OCI-LY7 (cell line): ENCODE measurements around the gene ARHGEF26. TPM values are rescaled to one million over a fixed set of nuclear protein-coding genes. Genes with fewer than 3 reads are reported as not detected.

ENCODE experiments used
- BruUV-seq: library from RNA; stranded (reverse); fragments of 400-500 nt; replicated peaks from 2 replicates; lab custom pipeline; 2021; lab: Mats Ljungman, UMichigan
- CTCF ChIA-PET: fragments of 300-600 bp; sonication (Branson Sonifier 250); formaldehyde crosslinking; loops from one replicate; lab custom pipeline; 2022; ENCODE audit warnings: antibody characterized with exemption; ENCODE audit not compliant: unreplicated experiment; lab: Charles Lee
- POLR2A ChIA-PET: fragments of 300-600 bp; sonication (Branson Sonifier 250); formaldehyde crosslinking; loops from one replicate; lab custom pipeline; 2022; ENCODE audit warnings: antibody characterized with exemption; lab: Charles Lee
- DNase-seq: peaks from one replicate; pipeline ENCODE4 v3.0.0-alpha.2; 2015; ENCODE audit warnings: low spot score
- H2AFZ ChIP-seq: fragments of 200-600 bp; sonication (generic), shearing (Covaris generic); 2 replicates; pipeline ENCODE4 v1.6.1; 2014; ENCODE audit warnings: mild to moderate bottlenecking, antibody characterized with exemption, low read length, moderate library complexity
- H3K27ac ChIP-seq: fragments of 200-600 bp; sonication (generic); 2 replicates; pipeline ENCODE4 v1.5.1; 2014; ENCODE audit warnings: mixed run types, low read depth, mild to moderate bottlenecking, moderate library complexity, low read length, inconsistent platforms; ENCODE audit not compliant: poor library complexity, severe bottlenecking
- H3K36me3 ChIP-seq: fragments of 200-600 bp; sonication (generic); 2 replicates; pipeline ENCODE4 v1.6.1; 2014; ENCODE audit warnings: mild to moderate bottlenecking, antibody characterized with exemption, low read length, moderate library complexity, mixed read lengths; ENCODE audit not compliant: insufficient read depth
- H3K4me1 ChIP-seq: fragments of 200-600 bp; sonication (generic); 2 replicates; pipeline ENCODE4 v1.5.1; 2014; ENCODE audit warnings: mild to moderate bottlenecking, low read length; ENCODE audit not compliant: insufficient read depth, poor library complexity, severe bottlenecking
- H3K4me2 ChIP-seq: fragments of 200-600 bp; sonication (generic); 2 replicates; pipeline ENCODE4 v1.6.1; 2014; ENCODE audit warnings: mild to moderate bottlenecking, low read length
- H3K4me3 ChIP-seq: fragments of 200-600 bp; sonication (generic); 2 replicates; pipeline ENCODE4 v1.5.1; 2014; ENCODE audit warnings: mild to moderate bottlenecking, low read depth, low read length; ENCODE audit not compliant: poor library complexity, severe bottlenecking
- H3K79me2 ChIP-seq: fragments of 200-600 bp; sonication (generic); 2 replicates; pipeline ENCODE4 v1.6.1; 2016; ENCODE audit warnings: low read depth, mild to moderate bottlenecking, low read length, moderate library complexity, mixed read lengths; ENCODE audit not compliant: insufficient read depth
- H3K9me2 ChIP-seq: fragments of 200-600 bp; sonication (generic); 2 replicates; pipeline ENCODE4 v1.6.1; 2016; ENCODE audit warnings: mild to moderate bottlenecking, low read length, mixed read lengths; ENCODE audit not compliant: insufficient read depth
- H3K9me3 ChIP-seq: fragments of 200-600 bp; sonication (generic); 2 replicates; pipeline ENCODE4 v1.6.1; 2014; ENCODE audit warnings: mild to moderate bottlenecking, mixed run types, low read length, mixed read lengths
- H4K20me1 ChIP-seq: fragments of 200-600 bp; sonication (generic); 2 replicates; pipeline ENCODE4 v1.6.1; 2014; ENCODE audit warnings: mild to moderate bottlenecking, antibody characterized with exemption, low read length, moderate library complexity, mixed read lengths; ENCODE audit not compliant: insufficient read depth
- CTCF ChIP-seq: fragments of 200-600 bp; sonication (generic); conservative IDR thresholded peaks from 2 replicates; pipeline ENCODE4 v1.5.1; 2014; ENCODE audit warnings: mild to moderate bottlenecking, antibody characterized with exemption, low read length, moderate library complexity, mixed read lengths
- EZH2phosphoT487 ChIP-seq: fragments of 200-600 bp; sonication (generic); IDR thresholded peaks from 2 replicates; pipeline ENCODE4 v1.6.1; 2018; ENCODE audit warnings: low read depth, borderline replicate concordance, mild to moderate bottlenecking, mixed run types, antibody characterized with exemption, low read length, moderate library complexity, mixed read lengths
- intact Hi-C: fragments of 100-400 bp; cut with micrococcal nuclease; formaldehyde crosslinking; loops from one replicate; pipeline ENCODE4 v1.10.0; 2022; ENCODE audit not compliant: unreplicated experiment
- total RNA-seq, 2 experiments: library from RNA; depleted of rRNA in 1 of 2; stranded (reverse); fragments of >200 nt in 1 of 2; shearing (Covaris generic) in 1 of 2; gene quantifications; 2 replicates each; pipeline ENCODE4 v1.2.3, GENCODE V29; 2014 to 2022

The ARHGEF26 gene
- total RNA-seq, 2 experiments from 2014 or later, result 0.11 to 0.35 TPM

GRCh38 chr3:154285221-154285620 lies 164.0 kb downstream of the ARHGEF26 start:
- H2AFZ ChIP-seq, result no peak overlapping the region
- TF ChIP-seq CTCF (no peak), EZH2phosphoT487 (no peak)
- H3K36me3 ChIP-seq, result peaks cover 98% of the 10 kb centered on the region
- H3K79me2 ChIP-seq, result no peaks in the 10 kb centered on the region
- BruUV-seq, result no TSS peak
- H3K4me3 ChIP-seq, result no peak overlapping the region
- ChIA-PET POLR2A (interaction anchor here (1.2 kb wide), 1 partner anchor 29 kb away, joined by 3 read pairs; no protein-coding TSS in a partner anchor), CTCF (no interaction called here)
- no peaks in the 10 kb centered on the region for H3K9me2 ChIP-seq
- H3K27ac ChIP-seq, result no peak overlapping the region
- intact Hi-C loops, result loop anchor here (10.0 kb wide), 1 partner anchor 1630 kb away; no protein-coding TSS in a partner anchor
- H3K9me3 ChIP-seq, result no peaks in the 10 kb centered on the region
- no peaks in the 10 kb centered on the region for H4K20me1 ChIP-seq
- no peak for DNase-seq
- H3K4me2 ChIP-seq, result no peak overlapping the region
- no peaks in the 10 kb centered on the region for H3K4me1 ChIP-seq

- H3K36me3 ChIP-seq, result peaks cover 98% of the 10 kb centered on the region
Observed at GRCh38 chr3:154290187-154290586, 169.0 kb downstream of the ARHGEF26 start.

GRCh38 chr3:154294016-154294415 lies 172.8 kb downstream of the ARHGEF26 start:
- no peaks in the 10 kb centered on the region for H3K4me1 ChIP-seq
- ChIA-PET CTCF (no interaction called here), POLR2A (interaction anchor here (0.7 kb wide), 1 partner anchor 24 kb away, joined by 4 read pairs; no protein-coding TSS in a partner anchor)
- H3K9me3 ChIP-seq, result no peaks in the 10 kb centered on the region
- no peak for DNase-seq
- H3K4me2 ChIP-seq, result no peak overlapping the region
- H4K20me1 ChIP-seq, result no peaks in the 10 kb centered on the region
- H3K79me2 ChIP-seq, result no peaks in the 10 kb centered on the region
- H3K36me3 ChIP-seq, result peaks cover 92% of the 10 kb centered on the region
- BruUV-seq, result no TSS peak
- H3K4me3 ChIP-seq, result no peak overlapping the region
- no peaks in the 10 kb centered on the region for H3K9me2 ChIP-seq
- H2AFZ ChIP-seq, result no peak overlapping the region
- intact Hi-C loops, result no loop called here
- no peak for TF ChIP-seq EZH2phosphoT487
- TF ChIP-seq CTCF, result no peak
- H3K27ac ChIP-seq, result no peak overlapping the region

More at GRCh38 chr3:154290187-154290586, 169.0 kb downstream of the ARHGEF26 start:
- Histone ChIP-seq H3K27ac (no peak overlapping the region), H4K20me1 (no peaks in the 10 kb centered on the region), H3K9me3 (no peaks in the 10 kb centered on the region), H3K9me2 (no peaks in the 10 kb centered on the region), H3K4me3 (no peak overlapping the region), H3K4me2 (no peak overlapping the region), H2AFZ (no peak overlapping the region), H3K4me1 (no peaks in the 10 kb centered on the region), H3K79me2 (no peaks in the 10 kb centered on the region)
- no peak for TF ChIP-seq EZH2phosphoT487
- no peak for DNase-seq
- BruUV-seq, result no TSS peak
- ChIA-PET POLR2A (no interaction called here), CTCF (no interaction called here)
- intact Hi-C loops, result no loop called here
